ENCODE measurements around the gene FGF3.

GRCh38 chr11:69837791-69838190 lies 18.6 kb upstream of the FGF3 start:
- TF ChIP-seq USF2 (CRISPR knock-in tag; IDR thresholded peaks at IDR 0.05) (no peak), CTCF (IDR thresholded peaks at IDR 0.05 in 2 of 3, conservative IDR thresholded peaks at IDR 0.05 in 1 of 3; ENCODE audit: insufficient read depth in 2 of 3, low read depth in 1 of 3, low read length in 3 of 3) (no peak)

Data from K562 (cell line).